Naive thymus-derived CD4-positive, alpha-beta T cell (primary cell): ENCODE data around the gene ABI3BP. TPM values are rescaled to one million over a fixed set of nuclear protein-coding genes. Genes with fewer than 3 reads are reported as not detected.

Experiments used
- ATAC-seq: fragments of 150-1000 bp; cut with Tn5 transposase; 2 replicates; pipeline ENCODE4 v1.10.0; 2021; ENCODE audit warnings: mild to moderate bottlenecking, moderate library complexity
- CTCF ChIA-PET: fragments of 350-600 bp; sonication (Branson Sonifier 250); formaldehyde crosslinking; loops from one replicate; lab custom pipeline; 2021; ENCODE audit warnings: antibody characterized with exemption; lab: Charles Lee
- POLR2A ChIA-PET: fragments of 350-600 bp; sonication (Branson Sonifier 250); formaldehyde crosslinking; loops from one replicate; lab custom pipeline; 2021; ENCODE audit warnings: antibody characterized with exemption, inconsistent platforms; lab: Charles Lee
- DNase-seq, 9 donors: peaks; one replicate each; pipeline versions ENCODE4 v3.0.0 to v3.0.0-alpha.2; 2020 to 2022; ENCODE audit warnings: mixed read lengths in 1 of 9
- H3K27ac ChIP-seq: one replicate; pipeline ENCODE4 v1.7.0; 2013; ENCODE audit warnings: mild to moderate bottlenecking, low read depth, low read length, moderate library complexity
- H3K27me3 ChIP-seq, 2 donors: one replicate each; pipeline ENCODE4 v1.7.0; 2013; ENCODE audit warnings: low read length in 2 of 2, mild to moderate bottlenecking in 2 of 2, moderate library complexity in 2 of 2; ENCODE audit not compliant: control insufficient read depth in 2 of 2, insufficient read depth in 2 of 2
- H3K36me3 ChIP-seq, 3 experiments: 1 replicate in 2 of 3; 2 replicates in 1 of 3; pipeline ENCODE4 v1.7.0; 2013; ENCODE audit warnings: low read length in 3 of 3, mild to moderate bottlenecking in 3 of 3, moderate library complexity in 1 of 3; ENCODE audit not compliant: insufficient read depth in 3 of 3, control insufficient read depth in 2 of 3
- H3K4me1 ChIP-seq, 2 donors: one replicate each; pipeline ENCODE4 v1.7.0; 2013; ENCODE audit warnings: low read length in 2 of 2, mild to moderate bottlenecking in 2 of 2, moderate library complexity in 1 of 2; ENCODE audit not compliant: control insufficient read depth in 2 of 2, insufficient read depth in 2 of 2
- H3K4me3 ChIP-seq: 2 replicates; pipeline ENCODE4 v1.7.0; 2013; ENCODE audit warnings: mild to moderate bottlenecking, low read length
- H3K9me3 ChIP-seq, 3 experiments: 1 replicate in 2 of 3; 2 replicates in 1 of 3; pipeline ENCODE4 v1.7.0; 2013; ENCODE audit warnings: low read length in 3 of 3; ENCODE audit not compliant: control insufficient read depth in 2 of 3
- H3K27ac Mint-ChIP-seq, 9 donors: one replicate each; pipeline ENCODE4 v1.8.0; 2020 to 2022; ENCODE audit warnings: mixed read lengths in 9 of 9, mild to moderate bottlenecking in 8 of 9, moderate library complexity in 5 of 9, inconsistent platforms in 2 of 9
- H3K27me3 Mint-ChIP-seq, 5 donors: one replicate each; pipeline ENCODE4 v1.8.0; 2021 to 2022; ENCODE audit warnings: mixed read lengths in 5 of 5, mild to moderate bottlenecking in 1 of 5
- H3K36me3 Mint-ChIP-seq, 5 donors: one replicate each; pipeline ENCODE4 v1.8.0; 2020 to 2022; ENCODE audit warnings: mixed read lengths in 5 of 5, mild to moderate bottlenecking in 3 of 5, inconsistent platforms in 1 of 5
- H3K4me1 Mint-ChIP-seq, 7 donors: one replicate each; pipeline ENCODE4 v1.8.0; 2020 to 2022; ENCODE audit warnings: mixed read lengths in 7 of 7, mild to moderate bottlenecking in 3 of 7, inconsistent platforms in 1 of 7
- H3K4me3 Mint-ChIP-seq, 10 donors: one replicate each; pipeline ENCODE4 v1.8.0; 2020 to 2022; ENCODE audit warnings: mild to moderate bottlenecking in 10 of 10, mixed read lengths in 10 of 10, moderate library complexity in 6 of 10, inconsistent platforms in 2 of 10
- H3K9me3 Mint-ChIP-seq, 11 donors: one replicate each; pipeline ENCODE4 v1.8.0; 2020 to 2022; ENCODE audit warnings: mixed read lengths in 11 of 11, mild to moderate bottlenecking in 4 of 11, inconsistent platforms in 1 of 11, moderate library complexity in 1 of 11
- intact Hi-C, 2 donors: fragments of 100-400 bp; cut with micrococcal nuclease; formaldehyde crosslinking; loops; one replicate each; pipeline ENCODE4 v1.15.1; 2023
- polyA plus RNA-seq, 2 donors: library from polyadenylated mRNA; unstranded; fragments of 300-500 nt; fragmentation: Illumina TruSeq; gene quantifications; one replicate each; pipeline ENCODE4 v1.2.3, GENCODE V29; 2021
- total RNA-seq, 6 experiments: library from RNA in 5 of 6; stranded (reverse) in 5 of 6; gene quantifications; 1 replicate in 5 of 6; 2 replicates in 1 of 6; pipeline ENCODE4 v1.2.3 and lab custom pipeline; 2021 to 2026

The ABI3BP gene
- total and polyA plus RNA-seq, 7 experiments from 2014 or later: not detected

DNA sequence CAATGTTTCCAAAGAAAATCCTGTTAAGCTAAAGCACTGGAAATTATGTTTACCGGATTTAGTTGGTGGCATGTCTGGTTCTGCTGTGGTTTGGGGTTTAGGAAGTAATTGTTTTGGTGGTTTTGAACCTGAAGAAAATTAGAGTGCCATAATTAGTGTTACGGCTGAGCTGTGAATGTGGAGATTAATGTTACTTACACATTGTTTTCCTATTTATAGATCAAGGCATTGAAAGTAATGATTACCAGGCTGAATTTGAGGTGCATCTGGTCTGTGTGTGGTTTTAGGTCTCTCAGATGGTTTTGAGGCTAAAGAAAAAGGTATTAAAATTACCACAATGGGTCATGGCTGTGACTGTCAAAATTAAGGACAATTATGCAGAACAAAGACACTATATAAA, 155.1 kb downstream of the ABI3BP start:
- Histone ChIP-seq H3K4me1 (no peaks in the 10 kb centered on the region), H3K9me3 (no peaks in the 10 kb centered on the region), H3K36me3 (no peaks in the 10 kb centered on the region), H3K27me3 (peaks cover 0 to 4% of the 10 kb centered on the region in 2 donors), H3K27ac (no peak overlapping the region), H3K4me3 (no peak overlapping the region)
- Mint-ChIP-seq H3K36me3 (peaks cover 0 to 4% (median 0%) of the 10 kb centered on the region in 5 donors), H3K4me3 (no peak overlapping the region), H3K4me1 (peaks cover 0 to 1% (median 0%) of the 10 kb centered on the region in 7 donors), H3K27ac (no peak overlapping the region), H3K9me3 (peaks cover 0 to 2% (median 0%) of the 10 kb centered on the region in 11 donors), H3K27me3 (peaks cover 24 to 53% (median 49%) of the 10 kb centered on the region in 5 donors)
- DNase-seq (no peak), ATAC-seq (no peak)
- intact Hi-C loops: no loop called here
- ChIA-PET POLR2A (no interaction called here), CTCF (no interaction called here)

DNA sequence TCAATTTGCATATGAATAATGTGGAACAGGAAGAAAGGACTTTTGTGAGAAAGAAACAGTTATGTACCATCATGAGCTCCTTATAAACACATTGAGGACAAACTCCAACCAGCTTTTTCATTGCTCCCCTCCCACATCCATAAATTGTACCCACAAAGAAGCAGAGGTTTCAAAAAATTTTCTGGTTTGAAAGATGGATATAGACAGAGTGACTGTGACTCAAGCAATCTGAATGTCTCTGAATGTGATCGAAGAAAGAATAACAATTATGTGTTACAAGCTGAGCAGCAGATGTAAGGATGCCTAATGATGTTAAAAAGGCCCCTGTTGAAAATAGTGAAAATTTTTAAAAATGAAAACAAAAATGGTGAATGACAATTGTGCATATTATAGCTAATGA, 156.6 kb downstream of the ABI3BP start:
- peaks cover 24 to 50% (median 45%) of the 10 kb centered on the region in 5 donors for H3K27me3 Mint-ChIP-seq
- Histone ChIP-seq H3K4me3 (no peak overlapping the region), H3K9me3 (no peaks in the 10 kb centered on the region), H3K27me3 (peaks cover 0 to 4% of the 10 kb centered on the region in 2 donors), H3K4me1 (no peaks in the 10 kb centered on the region), H3K27ac (no peak overlapping the region), H3K36me3 (no peaks in the 10 kb centered on the region)
- CTCF ChIA-PET: no interaction called here
- no peak overlapping the region for H3K27ac Mint-ChIP-seq
- intact Hi-C loops: no loop called here
- peaks cover 0 to 2% (median 0%) of the 10 kb centered on the region in 11 donors for H3K9me3 Mint-ChIP-seq
- ATAC-seq (no peak), DNase-seq (no peak)
- no peak overlapping the region for H3K4me3 Mint-ChIP-seq
- peaks cover 0 to 1% (median 0%) of the 10 kb centered on the region in 7 donors for H3K4me1 Mint-ChIP-seq
- peaks cover 0 to 4% (median 0%) of the 10 kb centered on the region in 5 donors for H3K36me3 Mint-ChIP-seq
- POLR2A ChIA-PET: no interaction called here

DNA sequence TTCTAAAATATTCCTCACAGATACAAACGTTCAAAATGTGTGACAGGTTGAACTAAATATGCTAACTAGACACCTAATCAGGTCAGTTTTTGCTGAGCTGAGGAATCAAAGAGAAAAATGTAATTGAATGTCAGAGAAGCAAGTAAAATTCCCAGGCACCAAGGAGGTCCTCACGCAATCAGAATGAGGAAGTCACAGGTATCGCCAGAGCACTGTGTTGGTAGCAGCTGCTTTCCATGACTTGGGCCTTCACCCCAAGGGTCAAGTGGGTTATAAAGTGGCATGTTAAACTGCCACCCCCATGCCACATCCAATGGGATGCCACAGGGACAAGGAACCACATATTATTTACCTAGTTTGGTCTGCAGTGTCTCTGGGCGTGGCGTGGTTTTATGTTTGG, 158.9 kb downstream of the ABI3BP start:
- H3K9me3 ChIP-seq: no peaks in the 10 kb centered on the region
- Mint-ChIP-seq H3K36me3 (peaks cover 0 to 3% (median 0%) of the 10 kb centered on the region in 5 donors), H3K4me3 (no peak overlapping the region), H3K4me1 (peaks cover 0 to 1% (median 0%) of the 10 kb centered on the region in 7 donors), H3K27ac (no peak overlapping the region), H3K27me3 (peaks cover 15 to 53% (median 32%) of the 10 kb centered on the region in 5 donors), H3K9me3 (peaks cover 0 to 2% (median 0%) of the 10 kb centered on the region in 11 donors)
- CTCF ChIA-PET: no interaction called here
- no peak overlapping the region for H3K4me3 ChIP-seq
- H3K27me3 ChIP-seq: peaks cover 0 to 4% of the 10 kb centered on the region in 2 donors
- H3K27ac ChIP-seq: no peak overlapping the region
- intact Hi-C loops: no loop called here
- H3K4me1 ChIP-seq: no peaks in the 10 kb centered on the region
- no peaks in the 10 kb centered on the region for H3K36me3 ChIP-seq
- DNase-seq (no peak), ATAC-seq (no peak)
- POLR2A ChIA-PET: no interaction called here

DNA sequence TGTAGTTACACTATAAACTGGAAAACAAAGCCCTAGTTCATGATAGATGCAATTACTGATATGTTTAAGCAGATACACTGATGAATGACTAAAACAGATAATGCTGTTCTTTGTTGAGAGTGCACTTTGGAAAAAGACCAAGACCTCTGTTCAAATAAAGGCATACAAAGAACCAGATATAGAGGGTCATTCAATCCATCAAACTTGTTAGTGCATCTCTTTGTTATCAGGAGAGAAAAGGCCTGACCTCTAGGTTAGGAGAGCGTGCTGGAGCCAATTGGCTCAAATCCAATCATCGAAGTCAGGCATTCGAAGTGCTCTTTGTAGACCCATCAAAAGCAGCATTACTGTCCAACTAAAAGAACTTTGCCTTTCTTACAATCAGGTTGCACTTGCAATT, 159.7 kb downstream of the ABI3BP start:
- Mint-ChIP-seq H3K27ac (no peak overlapping the region), H3K9me3 (peaks cover 0 to 2% (median 0%) of the 10 kb centered on the region in 11 donors), H3K4me1 (peaks cover 0 to 1% (median 0%) of the 10 kb centered on the region in 7 donors), H3K4me3 (no peak overlapping the region), H3K36me3 (no peaks in the 10 kb centered on the region), H3K27me3 (peaks cover 10 to 49% (median 24%) of the 10 kb centered on the region in 5 donors)
- Histone ChIP-seq H3K4me3 (no peak overlapping the region), H3K27me3 (peaks cover 0 to 4% of the 10 kb centered on the region in 2 donors), H3K36me3 (no peaks in the 10 kb centered on the region), H3K4me1 (no peaks in the 10 kb centered on the region), H3K27ac (no peak overlapping the region), H3K9me3 (no peaks in the 10 kb centered on the region)
- intact Hi-C loops: no loop called here
- POLR2A ChIA-PET: no interaction called here
- ATAC-seq (no peak), DNase-seq (no peak)
- CTCF ChIA-PET: no interaction called here

DNA sequence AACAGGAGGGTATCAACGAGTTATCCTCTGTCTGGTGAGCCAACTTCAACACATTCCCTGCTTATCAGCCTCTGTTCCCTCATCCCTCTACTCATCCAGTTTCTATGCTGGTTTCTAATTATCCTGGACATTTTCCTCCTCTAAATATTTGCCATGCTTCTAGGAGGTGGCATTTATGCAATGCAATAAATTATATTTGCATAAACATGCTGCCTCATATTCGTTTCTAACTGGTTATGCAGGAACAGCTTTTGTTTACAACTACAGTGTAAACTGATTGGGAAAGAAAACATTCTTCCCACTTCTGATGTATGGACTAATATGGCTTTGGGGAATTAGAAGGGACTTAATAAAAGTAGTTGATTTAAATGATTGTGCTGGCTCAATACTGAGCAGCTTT, 161.6 kb downstream of the ABI3BP start:
- Mint-ChIP-seq H3K4me1 (no peaks in the 10 kb centered on the region), H3K27me3 (peaks cover 16 to 45% (median 22%) of the 10 kb centered on the region in 5 donors), H3K27ac (no peak overlapping the region), H3K36me3 (no peaks in the 10 kb centered on the region), H3K9me3 (peaks cover 0 to 2% (median 0%) of the 10 kb centered on the region in 11 donors), H3K4me3 (no peak overlapping the region)
- Histone ChIP-seq H3K9me3 (no peaks in the 10 kb centered on the region), H3K27ac (no peak overlapping the region), H3K4me3 (no peak overlapping the region), H3K27me3 (no peaks in the 10 kb centered on the region), H3K4me1 (no peaks in the 10 kb centered on the region), H3K36me3 (no peaks in the 10 kb centered on the region)
- no peak for DNase-seq
- POLR2A ChIA-PET: no interaction called here
- CTCF ChIA-PET: no interaction called here
- intact Hi-C loops: no loop called here
- no peak for ATAC-seq

DNA sequence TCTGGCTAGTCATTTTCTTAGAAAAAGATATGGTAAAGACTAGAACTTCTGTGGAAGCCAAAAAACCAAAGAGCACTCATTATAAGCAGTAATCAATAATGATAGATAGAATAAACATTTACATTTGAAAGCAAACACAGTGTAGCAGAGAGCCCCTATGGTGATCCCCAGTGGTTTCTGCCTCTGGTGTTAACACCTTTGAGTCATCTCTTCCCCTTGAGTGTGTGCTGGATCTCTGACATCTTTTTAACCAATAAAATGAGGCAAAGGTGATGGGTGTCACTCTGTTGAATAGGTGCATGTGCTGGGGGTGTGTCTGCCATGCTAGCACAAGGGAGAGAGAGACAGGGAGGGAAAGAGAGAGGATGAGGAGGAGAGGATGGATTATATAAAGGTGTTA, 162.3 kb downstream of the ABI3BP start:
- Mint-ChIP-seq H3K4me3 (no peak overlapping the region), H3K9me3 (peaks cover 0 to 2% (median 0%) of the 10 kb centered on the region in 11 donors), H3K36me3 (no peaks in the 10 kb centered on the region), H3K27me3 (peaks cover 14 to 44% (median 18%) of the 10 kb centered on the region in 5 donors), H3K27ac (no peak overlapping the region), H3K4me1 (no peaks in the 10 kb centered on the region)
- no peak overlapping the region for H3K27ac ChIP-seq
- intact Hi-C loops: no loop called here
- H3K4me3 ChIP-seq: no peak overlapping the region
- CTCF ChIA-PET: no interaction called here
- no peaks in the 10 kb centered on the region for H3K4me1 ChIP-seq
- DNase-seq (no peak), ATAC-seq (no peak)
- H3K27me3 ChIP-seq: no peaks in the 10 kb centered on the region
- no peaks in the 10 kb centered on the region for H3K9me3 ChIP-seq
- H3K36me3 ChIP-seq: no peaks in the 10 kb centered on the region
- POLR2A ChIA-PET: no interaction called here

DNA sequence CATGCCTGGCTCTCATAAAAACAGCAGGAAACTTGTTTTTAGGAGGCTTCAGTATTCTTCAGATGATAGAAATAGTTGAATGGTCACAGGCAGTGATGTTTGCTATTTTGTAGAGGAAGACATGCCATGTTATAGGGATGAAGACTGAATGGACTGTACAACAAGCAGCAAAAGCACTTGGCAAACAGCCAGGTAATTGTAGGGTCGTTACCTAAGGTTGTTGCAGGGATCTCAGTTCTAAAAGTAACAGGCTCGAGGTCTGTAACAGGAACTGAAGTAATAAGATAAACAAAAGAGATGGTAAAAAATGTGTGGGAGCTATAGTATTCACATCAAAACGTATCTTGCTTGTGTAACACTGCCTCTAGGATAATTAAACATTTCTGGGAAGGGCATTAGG, 167.6 kb downstream of the ABI3BP start:
- no peaks in the 10 kb centered on the region for H3K36me3 Mint-ChIP-seq

More for the DNA sequence above, 167.6 kb downstream of the ABI3BP start:
- ChIA-PET POLR2A (no interaction called here), CTCF (no interaction called here)
- H3K9me3 Mint-ChIP-seq: peaks cover 0 to 2% (median 0%) of the 10 kb centered on the region in 11 donors
- no peaks in the 10 kb centered on the region for H3K4me1 ChIP-seq
- intact Hi-C loops: no loop called here
- H3K9me3 ChIP-seq: no peaks in the 10 kb centered on the region
- DNase-seq (no peak), ATAC-seq (no peak)
- H3K27ac ChIP-seq: no peak overlapping the region
- H3K27me3 ChIP-seq: no peaks in the 10 kb centered on the region
- no peak overlapping the region for H3K4me3 Mint-ChIP-seq
- peaks cover 11 to 47% (median 16%) of the 10 kb centered on the region in 5 donors for H3K27me3 Mint-ChIP-seq
- H3K4me1 Mint-ChIP-seq: no peaks in the 10 kb centered on the region
- H3K36me3 ChIP-seq: no peaks in the 10 kb centered on the region
- H3K4me3 ChIP-seq: no peak overlapping the region
- H3K27ac Mint-ChIP-seq: no peak overlapping the region
